Measurements from ENCODE around the gene GABARAP.
A peak's percentile ranks its signal among the peaks of the same experiment; 100 is the strongest.

The GABARAP gene

DNA sequence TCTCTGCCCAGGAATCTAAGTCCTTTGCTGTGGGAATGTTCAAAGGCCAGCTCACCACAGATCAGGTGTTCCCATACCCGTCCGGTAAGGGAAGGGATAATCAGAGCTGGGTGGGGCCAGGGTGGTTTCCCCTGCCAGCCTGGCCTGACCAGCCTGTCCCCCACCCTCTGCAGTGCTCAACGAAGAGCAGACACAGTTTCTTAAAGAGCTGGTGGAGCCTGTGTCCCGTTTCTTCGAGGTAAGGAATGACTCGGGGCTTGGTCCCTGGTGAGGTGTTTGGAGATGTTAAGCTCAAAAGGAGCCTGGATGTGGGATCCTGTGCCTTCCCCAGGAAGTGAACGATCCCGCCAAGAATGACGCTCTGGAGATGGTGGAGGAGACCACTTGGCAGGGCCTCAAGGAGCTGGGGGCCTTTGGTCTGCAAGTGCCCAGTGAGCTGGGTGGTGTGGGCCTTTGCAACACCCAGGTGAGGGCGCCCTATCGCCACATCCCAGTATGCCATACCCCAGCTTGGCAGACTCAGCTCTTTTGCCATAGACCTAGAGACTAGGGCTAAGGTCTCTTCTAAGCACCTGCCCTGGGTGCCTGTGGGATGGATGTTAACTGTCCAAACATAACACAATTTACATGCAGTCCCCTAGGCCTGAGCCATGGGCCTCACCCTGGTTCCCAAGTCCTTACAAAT lies 21.5 kb downstream of the GABARAP start:
- H3K4me3 ChIP-seq (ENCODE audit: low read depth, low read length): peak overlapping the region; percentile 68
- DNase-seq (ENCODE audit: low read depth): peak; percentile 80
- TF ChIP-seq, protein P1, sequence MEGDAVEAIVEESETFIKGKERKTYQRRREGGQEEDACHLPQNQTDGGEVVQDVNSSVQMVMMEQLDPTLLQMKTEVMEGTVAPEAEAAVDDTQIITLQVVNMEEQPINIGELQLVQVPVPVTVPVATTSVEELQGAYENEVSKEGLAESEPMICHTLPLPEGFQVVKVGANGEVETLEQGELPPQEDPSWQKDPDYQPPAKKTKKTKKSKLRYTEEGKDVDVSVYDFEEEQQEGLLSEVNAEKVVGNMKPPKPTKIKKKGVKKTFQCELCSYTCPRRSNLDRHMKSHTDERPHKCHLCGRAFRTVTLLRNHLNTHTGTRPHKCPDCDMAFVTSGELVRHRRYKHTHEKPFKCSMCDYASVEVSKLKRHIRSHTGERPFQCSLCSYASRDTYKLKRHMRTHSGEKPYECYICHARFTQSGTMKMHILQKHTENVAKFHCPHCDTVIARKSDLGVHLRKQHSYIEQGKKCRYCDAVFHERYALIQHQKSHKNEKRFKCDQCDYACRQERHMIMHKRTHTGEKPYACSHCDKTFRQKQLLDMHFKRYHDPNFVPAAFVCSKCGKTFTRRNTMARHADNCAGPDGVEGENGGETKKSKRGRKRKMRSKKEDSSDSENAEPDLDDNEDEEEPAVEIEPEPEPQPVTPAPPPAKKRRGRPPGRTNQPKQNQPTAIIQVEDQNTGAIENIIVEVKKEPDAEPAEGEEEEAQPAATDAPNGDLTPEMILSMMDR (IDR thresholded peaks at IDR 0.05; ENCODE audit: insufficient read depth, low read depth, low read length, missing control alignments): peak; percentile 70

DNA sequence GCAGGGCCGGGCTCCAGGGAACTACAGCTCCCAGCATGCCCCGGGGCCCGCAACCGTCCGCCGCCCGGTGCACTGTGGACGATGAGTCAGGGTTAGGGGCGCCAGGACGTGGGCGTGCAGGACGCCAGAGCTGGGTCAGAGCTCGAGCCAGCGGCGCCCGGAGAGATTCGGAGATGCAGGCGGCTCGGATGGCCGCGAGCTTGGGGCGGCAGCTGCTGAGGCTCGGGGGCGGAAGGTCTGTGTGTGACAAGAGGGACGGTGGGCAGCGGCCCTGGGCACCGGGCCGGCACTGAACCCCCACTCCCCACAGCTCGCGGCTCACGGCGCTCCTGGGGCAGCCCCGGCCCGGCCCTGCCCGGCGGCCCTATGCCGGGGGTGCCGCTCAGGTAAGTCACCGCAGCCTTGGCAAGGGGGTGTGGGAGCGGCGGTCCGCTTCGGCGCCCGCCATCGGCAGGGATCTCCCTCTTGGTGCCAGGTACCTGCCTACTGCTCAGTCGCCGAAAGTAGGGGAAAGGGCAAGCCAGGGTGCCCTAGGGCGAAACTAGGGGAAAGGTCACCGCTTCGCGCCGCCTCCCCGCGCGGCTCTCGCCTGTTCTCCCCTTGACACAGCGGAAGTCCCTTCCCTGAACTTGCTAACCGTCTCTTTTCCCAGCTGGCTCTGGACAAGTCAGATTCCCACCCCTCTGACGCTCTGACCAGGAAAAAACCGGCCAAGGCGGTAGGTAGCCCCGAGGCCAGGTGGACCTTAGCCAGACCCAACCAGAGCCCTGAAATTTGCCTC lies 22.2 kb downstream of the GABARAP start, which contains the start of the genes ACADVL and DLG4:
Gene ACADVL (plus strand): TSS at position 127 of the 781 bp plus-strand sequence. CDS start 47 bp downstream, at position 174.
Gene DLG4 (minus strand): TSS at position 25 of the 781 bp plus-strand sequence.
- peak; percentile 85 for DNase-seq (ENCODE audit: low read depth)
- TF ChIP-seq, protein P1 (IDR thresholded peaks at IDR 0.05; ENCODE audit: insufficient read depth, low read depth, low read length, missing control alignments): no peak
- peak within 1 kb of the TSS; percentile 68 for H3K4me3 ChIP-seq (ENCODE audit: low read depth, low read length)

DNA sequence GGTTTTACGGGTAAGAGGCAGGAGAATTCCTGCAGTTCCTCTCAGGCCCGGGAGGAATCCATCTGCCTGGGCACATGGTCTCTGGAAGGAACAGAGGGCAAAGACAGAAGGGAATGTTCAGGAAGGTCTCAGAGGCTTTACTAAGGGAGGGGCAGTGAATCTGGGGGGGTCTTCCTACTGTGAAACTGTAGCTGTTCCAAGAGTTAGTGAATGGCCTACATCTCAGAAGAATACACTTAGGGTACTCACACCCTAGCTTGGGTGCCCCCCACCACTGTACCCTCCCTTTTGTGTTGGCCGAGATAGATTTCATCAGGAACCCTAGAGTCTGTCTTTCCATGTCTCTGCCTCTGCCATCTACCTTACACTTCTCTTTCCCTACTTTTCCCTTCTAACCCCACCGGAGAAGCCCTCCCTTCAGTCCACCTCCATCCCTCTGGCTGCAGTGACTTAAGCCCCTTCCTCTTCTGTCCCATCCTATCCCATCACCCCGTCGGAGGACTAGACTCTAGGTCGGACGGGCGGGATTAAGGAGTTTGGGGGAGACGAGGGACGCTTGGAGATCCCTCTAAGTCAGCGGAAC lies 22.9 kb downstream of the GABARAP start:
- H3K4me3 ChIP-seq (ENCODE audit: low read depth, low read length): peak overlapping the region; percentile 68
- TF ChIP-seq, protein P1 (IDR thresholded peaks at IDR 0.05; ENCODE audit: insufficient read depth, low read depth, low read length, missing control alignments): no peak
- no peak for DNase-seq (ENCODE audit: low read depth)

DNA sequence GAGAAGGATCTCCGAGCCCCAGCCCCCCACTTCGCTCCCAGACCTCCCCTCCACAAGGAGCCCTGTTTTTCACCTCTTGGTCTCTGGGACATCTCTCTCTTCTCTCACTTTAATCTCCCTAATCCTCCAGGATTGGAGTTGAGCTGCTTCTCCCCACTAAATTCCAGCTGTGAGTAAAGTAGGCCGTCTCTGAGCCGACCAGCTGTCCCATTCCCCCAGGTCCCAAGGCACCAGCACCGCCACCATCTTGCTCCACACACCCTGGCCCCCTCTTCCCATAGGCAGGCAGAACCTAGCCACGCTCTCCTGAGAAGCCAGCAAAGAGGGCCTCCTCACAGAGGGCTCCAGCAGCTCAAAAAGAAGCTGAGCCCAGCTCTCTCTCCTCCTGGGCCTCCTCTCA lies 23.5 kb downstream of the GABARAP start:
- DNase-seq (ENCODE audit: low read depth): no peak
- TF ChIP-seq, protein P1 (IDR thresholded peaks at IDR 0.05; ENCODE audit: insufficient read depth, low read depth, low read length, missing control alignments): no peak
- no peak overlapping the region for H3K4me3 ChIP-seq (ENCODE audit: low read depth, low read length)

DNA sequence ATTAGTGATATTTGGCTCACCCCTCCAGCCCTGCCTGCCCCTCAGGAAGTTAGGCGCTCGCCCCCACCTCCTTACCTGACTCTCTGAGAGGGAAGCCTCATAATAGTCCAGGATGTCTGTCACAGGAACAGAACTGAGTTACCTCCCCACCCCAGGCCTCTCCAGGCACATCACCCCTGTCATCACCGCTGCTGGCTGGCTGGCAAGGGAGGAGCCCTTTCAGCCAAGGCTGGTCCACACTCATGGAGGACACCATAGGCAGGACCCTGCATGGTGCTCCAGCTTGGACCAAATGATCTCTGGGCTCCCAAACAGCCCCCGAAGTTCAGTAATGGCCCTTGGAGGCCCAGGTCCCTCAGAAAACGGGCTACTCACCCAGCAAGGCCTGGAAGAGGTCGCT lies 24.1 kb downstream of the GABARAP start:
- H3K4me3 ChIP-seq (ENCODE audit: low read depth, low read length): no peak overlapping the region
- DNase-seq (ENCODE audit: low read depth): no peak
- TF ChIP-seq, protein P1 (IDR thresholded peaks at IDR 0.05; ENCODE audit: insufficient read depth, low read depth, low read length, missing control alignments): no peak

DNA sequence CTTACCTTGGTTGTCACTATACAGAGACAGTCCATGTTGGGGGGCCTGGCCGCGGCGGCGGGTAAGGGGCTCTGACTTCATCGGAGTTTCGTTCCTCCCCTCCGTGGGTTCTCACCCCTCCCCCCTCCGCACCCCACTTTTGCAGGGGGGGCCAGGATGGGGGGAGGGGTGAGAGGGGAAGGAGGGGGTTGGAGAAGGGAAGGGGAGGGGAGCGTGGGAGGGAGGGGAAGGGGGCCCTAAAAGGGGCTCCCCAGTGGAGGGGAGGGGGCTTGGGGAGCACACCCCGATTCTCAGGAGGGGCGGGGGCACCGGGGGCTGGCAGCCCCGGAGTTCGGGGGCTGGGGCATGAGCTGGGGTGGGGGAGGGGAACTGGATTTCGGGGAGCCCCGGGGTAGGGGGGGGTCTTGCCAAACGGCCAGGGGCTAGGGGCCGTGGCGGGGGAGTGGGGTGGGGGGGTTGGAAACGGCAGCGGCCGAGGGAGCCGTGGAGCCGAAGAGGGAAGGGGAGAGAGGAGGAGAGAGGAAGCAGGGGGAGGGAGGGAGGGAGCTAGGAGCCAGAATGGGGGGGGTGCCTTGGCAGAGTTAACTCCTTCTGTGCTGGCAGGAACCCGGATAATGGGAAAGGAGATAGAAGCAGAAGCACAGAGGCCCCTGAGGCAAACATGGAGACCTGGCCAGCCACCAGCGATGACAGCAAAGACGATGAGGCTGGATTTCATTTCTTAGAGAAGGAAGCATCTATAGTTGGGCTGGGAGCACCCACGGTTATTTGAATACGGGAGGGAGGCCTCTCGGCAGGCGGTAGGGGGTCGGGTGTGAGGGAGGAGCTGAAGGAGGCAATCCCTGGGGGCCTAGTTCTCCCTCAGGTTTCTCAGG lies 24.9 kb downstream of the GABARAP start:
- TF ChIP-seq, protein P1 (IDR thresholded peaks at IDR 0.05; ENCODE audit: insufficient read depth, low read depth, low read length, missing control alignments): no peak

More for the DNA sequence above, 24.9 kb downstream of the GABARAP start:
- no peak overlapping the region for H3K4me3 ChIP-seq (ENCODE audit: low read depth, low read length)
- no peak for DNase-seq (ENCODE audit: low read depth)
